Skeletal muscle satellite cell (primary cell): ENCODE measurements around the gene APP.
"Not testable (repeated sequence)": the region's sequence is repeated elsewhere in the genome, so short reads cannot be mapped to it uniquely, and the experiment has no call there.

Source experiments
- H3K27me3 ChIP-seq: 2 replicates; pipeline ENCODE4 v1.7.0; 2013; ENCODE audit warnings: low read length; ENCODE audit not compliant: control insufficient read depth, insufficient read depth
- H3K36me3 ChIP-seq: 2 replicates; pipeline ENCODE4 v1.7.0; 2013; ENCODE audit warnings: mild to moderate bottlenecking, control low read depth, low read length; ENCODE audit not compliant: insufficient read depth
- H3K4me1 ChIP-seq: 2 replicates; pipeline ENCODE4 v1.7.0; 2013; ENCODE audit warnings: low read length; ENCODE audit not compliant: control insufficient read depth, insufficient read depth
- H3K4me2 ChIP-seq: 2 replicates; pipeline ENCODE4 v1.7.0; 2013; ENCODE audit warnings: mild to moderate bottlenecking, low read length
- H3K4me3 ChIP-seq: 2 replicates; pipeline ENCODE4 v1.7.0; 2013; ENCODE audit warnings: low read length
- H3K9ac ChIP-seq: 2 replicates; pipeline ENCODE4 v1.7.0; 2013; ENCODE audit warnings: mild to moderate bottlenecking, low read depth, low read length, moderate library complexity
- H3K9me3 ChIP-seq: replicated peaks from 2 replicates; pipeline ENCODE4 v1.7.0; 2013; ENCODE audit warnings: mild to moderate bottlenecking, control low read depth, low read length

The APP gene

DNA sequence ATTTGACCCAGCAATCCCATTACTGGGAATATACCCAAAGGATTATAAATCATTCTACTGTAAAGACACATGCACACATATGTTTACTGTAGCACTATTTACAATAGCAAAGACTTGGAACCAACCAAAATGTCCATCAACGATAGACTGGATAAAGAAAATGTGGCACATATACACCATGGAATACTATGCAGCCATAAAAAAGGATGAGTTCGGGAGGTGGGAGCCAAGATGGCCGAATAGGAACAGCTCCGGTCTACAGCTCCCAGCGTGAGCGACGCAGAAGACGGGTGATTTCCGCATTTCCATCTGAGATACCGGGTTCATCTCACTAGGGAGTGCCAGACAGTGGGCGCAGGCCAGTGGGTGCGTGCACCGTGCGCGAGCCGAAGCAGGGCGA is 252.4 kb downstream of the APP start:
- not testable (repeated sequence) for H3K9me3 ChIP-seq, H3K36me3 ChIP-seq, H3K4me3 ChIP-seq, H3K4me1 ChIP-seq, H3K9ac ChIP-seq, H3K27me3 ChIP-seq, H3K4me2 ChIP-seq

DNA sequence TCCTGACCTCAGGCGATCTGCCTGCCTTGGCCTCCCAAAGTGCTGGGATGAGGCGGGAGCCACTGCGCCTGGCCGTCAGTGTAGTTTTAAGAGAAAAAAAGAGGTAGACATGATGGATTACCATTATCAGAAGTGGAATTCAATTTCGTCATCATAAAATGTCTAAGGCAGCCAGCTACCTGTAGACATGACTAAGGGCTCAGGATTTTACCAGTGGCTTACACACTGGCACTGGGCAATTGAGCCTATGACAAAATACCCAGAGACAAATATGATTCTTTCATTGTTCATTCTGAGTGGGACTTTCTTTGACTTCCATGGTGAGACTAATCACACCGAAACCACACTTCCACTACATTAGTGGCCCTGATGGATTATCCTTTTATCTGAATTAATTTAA is 254.3 kb downstream of the APP start:
- no peaks in the 10 kb centered on the region for H3K9me3 ChIP-seq
- H3K4me1 ChIP-seq, result peaks cover 3% of the 10 kb centered on the region
- H3K4me3 ChIP-seq, result no peak overlapping the region
- peaks cover under 1% of the 10 kb centered on the region for H3K36me3 ChIP-seq
- H3K9ac ChIP-seq, result no peak overlapping the region
- no peaks in the 10 kb centered on the region for H3K27me3 ChIP-seq
- no peak overlapping the region for H3K4me2 ChIP-seq

DNA sequence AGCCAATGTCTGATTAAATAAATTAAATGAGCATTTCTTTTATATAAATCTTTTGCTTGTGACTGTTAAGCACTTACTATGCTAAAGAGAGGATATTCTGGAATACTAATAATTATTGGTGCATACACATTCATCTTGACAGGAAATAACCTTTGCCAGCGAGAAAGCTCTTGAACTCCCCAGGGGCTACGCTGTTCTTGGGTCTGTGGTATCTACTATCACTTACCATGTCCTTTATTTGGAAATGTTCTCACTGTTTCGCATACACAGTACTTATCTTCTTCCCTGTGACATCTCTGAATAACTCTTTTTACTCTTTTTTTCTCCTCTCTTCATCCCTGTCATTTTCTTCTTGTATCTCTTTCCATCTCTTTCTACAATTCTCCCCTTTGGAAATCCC is 257.1 kb downstream of the APP start:
- no peaks in the 10 kb centered on the region for H3K27me3 ChIP-seq
- peaks cover 3% of the 10 kb centered on the region for H3K36me3 ChIP-seq
- H3K4me1 ChIP-seq, result peaks cover 3% of the 10 kb centered on the region
- H3K9me3 ChIP-seq, result no peaks in the 10 kb centered on the region
- H3K4me3 ChIP-seq, result no peak overlapping the region
- H3K9ac ChIP-seq, result no peak overlapping the region
- no peak overlapping the region for H3K4me2 ChIP-seq

DNA sequence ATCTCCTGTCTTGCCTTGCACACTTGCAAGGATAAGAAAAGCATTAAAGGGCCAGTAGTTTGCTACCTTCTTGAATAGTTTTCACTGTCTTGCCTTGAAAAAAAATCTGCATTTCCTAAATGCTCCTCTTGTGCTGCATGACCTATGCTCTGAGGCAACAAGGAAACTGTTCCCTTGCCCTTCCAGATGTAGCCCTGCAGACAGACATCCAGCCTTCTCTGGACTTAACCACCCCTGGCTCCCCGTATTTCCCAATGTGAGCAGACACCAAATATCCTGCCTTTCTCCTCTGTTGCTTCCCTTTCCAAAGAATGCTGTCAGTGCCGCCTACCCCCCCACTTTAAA is 258.2 kb downstream of the APP start:
- peaks cover 3% of the 10 kb centered on the region for H3K36me3 ChIP-seq
- no peak overlapping the region for H3K4me3 ChIP-seq
- no peak overlapping the region for H3K4me2 ChIP-seq
- no peak overlapping the region for H3K9ac ChIP-seq
- H3K9me3 ChIP-seq, result no peaks in the 10 kb centered on the region
- H3K4me1 ChIP-seq, result peaks cover 3% of the 10 kb centered on the region
- H3K27me3 ChIP-seq, result no peaks in the 10 kb centered on the region

DNA sequence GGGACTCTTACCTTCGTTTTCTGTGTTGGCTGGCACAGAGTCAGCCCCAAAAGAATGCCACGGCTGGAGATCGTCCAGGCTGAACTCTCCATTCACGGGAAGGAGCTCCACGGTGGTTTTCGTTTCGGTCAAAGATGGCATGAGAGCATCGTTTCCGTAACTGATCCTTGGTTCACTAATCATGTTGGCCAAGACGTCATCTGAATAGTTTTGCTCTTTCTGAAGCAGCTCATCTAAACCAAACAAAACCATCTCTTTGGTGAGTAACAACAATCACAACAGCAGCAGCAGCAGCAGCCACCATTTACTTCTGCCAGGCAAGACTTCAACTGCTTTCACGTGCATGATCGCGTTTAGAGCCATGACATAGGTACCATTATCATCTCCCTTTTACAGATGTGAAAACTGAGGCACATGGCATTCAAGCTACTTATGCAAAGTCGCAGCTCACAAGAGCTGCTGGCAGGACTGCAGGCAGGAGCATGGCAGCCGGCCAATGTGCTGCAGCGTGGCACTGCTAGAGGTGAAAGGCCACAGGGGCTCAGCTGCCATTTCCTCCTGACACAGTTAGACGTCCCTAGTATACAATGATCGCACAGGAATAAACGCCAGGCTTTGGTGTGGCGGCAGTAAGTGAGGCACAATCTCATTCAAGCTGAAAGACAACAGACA is 258.7 kb downstream of the APP start:
- Histone ChIP-seq H3K9ac (no peak overlapping the region), H3K27me3 (no peaks in the 10 kb centered on the region), H3K36me3 (peaks cover 3% of the 10 kb centered on the region), H3K4me1 (peaks cover 3% of the 10 kb centered on the region), H3K4me2 (no peak overlapping the region), H3K9me3 (no peaks in the 10 kb centered on the region), H3K4me3 (no peak overlapping the region)

DNA sequence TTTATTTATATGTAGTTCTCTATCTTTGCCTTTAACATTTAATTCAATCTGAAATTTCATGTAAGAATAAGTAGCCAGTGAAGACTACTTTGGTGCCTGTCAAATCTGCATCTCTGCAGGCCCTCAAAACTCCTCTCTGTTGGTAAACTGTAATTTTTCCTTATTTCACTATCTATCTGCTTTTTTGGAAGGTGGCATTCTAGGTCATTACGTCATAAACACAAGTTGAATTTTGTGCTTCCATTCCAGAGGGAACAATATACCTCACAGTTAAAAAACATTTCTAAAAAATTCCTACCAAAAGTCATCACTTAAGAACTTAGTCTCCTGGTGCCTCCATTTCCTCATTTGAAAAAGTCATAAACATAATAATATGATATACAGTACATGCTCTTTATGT is 259.8 kb downstream of the APP start:
- Histone ChIP-seq H3K4me1 (peaks cover 3% of the 10 kb centered on the region), H3K27me3 (no peaks in the 10 kb centered on the region), H3K9ac (no peak overlapping the region), H3K4me2 (no peak overlapping the region), H3K9me3 (no peaks in the 10 kb centered on the region), H3K4me3 (no peak overlapping the region), H3K36me3 (peaks cover 3% of the 10 kb centered on the region)

DNA sequence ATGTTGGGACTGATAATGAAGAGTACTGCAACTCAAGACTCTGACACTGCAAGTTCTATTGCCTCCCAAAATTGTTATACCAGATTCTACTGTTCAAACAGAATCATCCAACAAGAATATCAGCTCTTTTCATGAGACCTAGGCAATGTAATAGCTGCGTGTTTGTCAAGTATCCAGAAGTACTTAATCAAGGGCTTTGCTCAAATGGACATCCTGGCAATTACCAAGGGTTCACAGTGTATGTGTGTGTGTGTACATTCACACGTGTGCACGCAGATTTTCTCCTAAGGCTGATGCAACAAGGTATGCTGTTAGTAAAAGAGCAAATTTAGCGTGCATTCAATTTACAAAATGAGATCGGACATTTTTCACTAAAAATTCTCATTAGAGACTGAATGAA is 261.2 kb downstream of the APP start:
- Histone ChIP-seq H3K9me3 (no peaks in the 10 kb centered on the region), H3K36me3 (peaks cover 3% of the 10 kb centered on the region)

DNA sequence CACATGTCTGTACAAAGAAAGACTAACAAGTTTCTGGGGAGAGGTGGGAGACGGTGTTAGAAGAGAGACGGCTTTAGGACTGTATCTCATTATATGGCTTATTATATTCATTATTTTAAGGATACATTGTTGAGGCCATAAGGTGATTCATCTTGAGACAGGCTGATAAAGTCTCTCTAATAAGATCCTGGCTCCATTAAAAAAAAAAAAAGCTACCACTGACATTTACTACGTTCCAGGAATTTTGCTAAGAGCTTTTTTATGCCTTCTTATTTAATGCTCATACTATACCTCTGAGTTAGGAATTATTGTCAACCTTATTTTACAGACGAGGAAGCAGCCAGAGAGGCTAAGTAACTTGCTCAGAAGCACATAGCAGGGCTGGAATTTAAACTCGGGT is 262.1 kb downstream of the APP start:
- peaks cover 3% of the 10 kb centered on the region for H3K36me3 ChIP-seq
- peaks cover 9% of the 10 kb centered on the region for H3K4me1 ChIP-seq
- no peaks in the 10 kb centered on the region for H3K9me3 ChIP-seq

More for the DNA sequence above, 261.2 kb downstream of the APP start:
- H3K27me3 ChIP-seq, result no peaks in the 10 kb centered on the region
- H3K9ac ChIP-seq, result no peak overlapping the region
- peaks cover 3% of the 10 kb centered on the region for H3K4me1 ChIP-seq
- no peak overlapping the region for H3K4me3 ChIP-seq
- no peak overlapping the region for H3K4me2 ChIP-seq

DNA sequence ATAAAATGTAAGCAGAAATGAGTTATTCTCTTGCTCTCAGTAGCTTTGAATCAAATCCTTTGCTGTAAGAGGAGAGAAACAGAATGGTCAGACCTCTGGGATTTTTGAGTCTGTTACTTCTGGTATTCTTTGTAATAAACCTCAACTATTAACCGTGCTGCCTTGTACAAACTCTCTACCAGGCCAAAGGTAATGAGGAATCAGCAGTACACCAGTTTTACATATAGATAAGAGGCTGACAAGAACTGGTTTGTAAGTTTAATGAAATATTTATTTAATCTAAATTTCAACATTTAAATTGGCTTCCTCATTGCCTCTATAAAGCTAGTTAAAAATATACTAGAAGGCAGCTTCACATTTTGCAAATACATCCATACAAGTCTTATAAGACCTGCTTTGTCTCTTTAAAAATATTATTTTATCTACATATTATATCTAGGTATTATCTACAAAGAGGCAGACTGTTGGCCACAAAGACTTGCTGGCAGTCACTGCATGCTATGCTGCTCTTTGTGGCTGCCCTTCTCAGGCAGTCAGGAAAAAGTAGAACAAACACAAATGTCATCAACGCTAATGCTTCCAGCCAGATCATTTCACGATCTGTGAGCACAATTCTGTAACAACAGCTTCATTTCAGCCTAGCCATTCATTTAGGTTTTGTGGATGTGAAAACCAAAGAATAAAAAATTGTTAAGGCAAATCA is 262.8 kb downstream of the APP start:
- Histone ChIP-seq H3K27me3 (no peaks in the 10 kb centered on the region), H3K9me3 (no peaks in the 10 kb centered on the region), H3K4me2 (no peak overlapping the region), H3K4me3 (no peak overlapping the region), H3K36me3 (peaks cover 3% of the 10 kb centered on the region), H3K9ac (no peak overlapping the region), H3K4me1 (peaks cover 11% of the 10 kb centered on the region)

More for the DNA sequence above, 262.1 kb downstream of the APP start:
- Histone ChIP-seq H3K27me3 (no peaks in the 10 kb centered on the region), H3K4me2 (no peak overlapping the region), H3K4me3 (no peak overlapping the region), H3K9ac (no peak overlapping the region)

DNA sequence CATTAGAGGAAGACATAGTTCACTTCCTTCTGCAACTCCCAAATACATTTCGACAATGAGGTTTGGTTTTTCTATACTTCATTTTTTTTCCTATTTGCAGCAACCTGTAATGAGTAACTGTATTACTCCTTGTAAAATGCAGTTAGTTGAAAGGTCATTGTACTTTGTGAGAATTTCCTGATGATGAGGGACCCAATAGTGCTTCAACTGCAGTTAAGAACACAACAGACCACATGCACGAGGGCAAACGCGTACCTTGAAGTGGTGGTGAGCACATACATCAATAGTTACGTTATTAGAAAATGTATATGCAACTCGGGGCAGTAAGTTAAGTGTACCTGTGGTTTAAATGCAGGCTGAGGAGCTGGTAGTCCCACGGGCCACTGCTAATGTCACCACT is 264.0 kb downstream of the APP start:
- Histone ChIP-seq H3K4me2 (no peak overlapping the region), H3K4me3 (no peak overlapping the region), H3K9ac (no peak overlapping the region), H3K27me3 (no peaks in the 10 kb centered on the region), H3K4me1 (peaks cover 13% of the 10 kb centered on the region), H3K36me3 (peaks cover 3% of the 10 kb centered on the region), H3K9me3 (no peaks in the 10 kb centered on the region)

DNA sequence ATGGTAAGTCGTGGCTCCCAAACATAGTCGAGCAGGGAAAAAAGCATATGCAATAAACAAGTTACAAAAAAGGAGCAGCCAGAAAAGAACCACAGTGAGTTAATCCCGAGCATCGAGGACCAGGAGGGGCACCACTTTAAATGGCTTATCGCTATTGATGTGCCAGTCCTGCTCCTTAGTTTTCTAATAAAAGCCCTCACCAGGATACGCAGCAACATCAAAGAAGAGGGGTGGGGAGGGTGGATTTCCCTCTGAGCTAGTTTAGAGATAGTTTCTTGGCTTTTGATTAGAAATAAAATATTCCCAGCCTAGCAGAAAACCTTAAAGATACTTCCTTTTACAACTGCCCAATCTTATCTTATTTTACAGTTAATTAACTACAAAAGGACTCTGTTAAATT is 265.4 kb downstream of the APP start:
- no peaks in the 10 kb centered on the region for H3K36me3 ChIP-seq
- H3K4me1 ChIP-seq, result peaks cover 17% of the 10 kb centered on the region
- no peaks in the 10 kb centered on the region for H3K9me3 ChIP-seq
- no peaks in the 10 kb centered on the region for H3K27me3 ChIP-seq
- no peak overlapping the region for H3K4me3 ChIP-seq
- H3K4me2 ChIP-seq, result no peak overlapping the region
- H3K9ac ChIP-seq, result no peak overlapping the region

DNA sequence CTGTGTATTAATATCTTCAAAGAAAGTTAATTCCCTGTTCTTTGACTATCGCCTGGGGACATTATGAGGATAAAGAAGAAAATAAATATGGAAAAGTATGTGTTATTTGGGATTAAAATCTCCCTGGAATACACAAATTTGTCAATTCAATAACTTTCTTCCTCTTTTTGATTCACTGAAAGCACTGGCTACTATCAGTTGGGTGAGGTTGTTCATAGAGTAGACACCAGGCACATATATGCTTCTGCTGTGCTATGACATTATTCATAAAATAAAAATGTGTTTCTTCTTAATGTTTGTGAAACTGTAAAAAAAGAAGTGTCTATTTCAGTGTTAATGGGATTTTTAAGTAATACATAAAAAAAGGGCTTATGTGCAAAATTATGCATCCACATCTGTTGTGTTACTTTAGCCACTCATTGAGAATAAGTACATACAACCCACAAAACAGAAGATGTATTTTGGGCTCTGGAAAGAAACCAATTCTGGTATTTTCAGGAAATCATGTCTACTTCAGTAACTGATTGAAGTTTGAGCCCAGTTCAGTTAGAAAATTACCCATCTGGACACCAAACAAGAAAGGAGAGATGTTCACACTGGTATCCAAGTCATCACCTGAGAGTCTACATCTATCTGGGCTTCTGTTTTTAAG is 266.4 kb downstream of the APP start:
- no peaks in the 10 kb centered on the region for H3K27me3 ChIP-seq
- H3K4me3 ChIP-seq, result no peak overlapping the region
- no peak overlapping the region for H3K4me2 ChIP-seq
- no peak overlapping the region for H3K9ac ChIP-seq
- H3K4me1 ChIP-seq, result peaks cover 17% of the 10 kb centered on the region
- no peaks in the 10 kb centered on the region for H3K36me3 ChIP-seq
- H3K9me3 ChIP-seq, result no peaks in the 10 kb centered on the region
